NCI-H2029 (cell line): ENCODE measurements around the gene CIDEC.
"Not testable (repeated sequence)": the region's sequence is repeated elsewhere in the genome, so short reads cannot be mapped to it uniquely, and the experiment has no call there.

Experiments used
- DNase-seq: peaks from one replicate; lab custom pipeline; 2025; lab: John Stamatoyannopoulos, UW

CIDEC gene

DNA sequence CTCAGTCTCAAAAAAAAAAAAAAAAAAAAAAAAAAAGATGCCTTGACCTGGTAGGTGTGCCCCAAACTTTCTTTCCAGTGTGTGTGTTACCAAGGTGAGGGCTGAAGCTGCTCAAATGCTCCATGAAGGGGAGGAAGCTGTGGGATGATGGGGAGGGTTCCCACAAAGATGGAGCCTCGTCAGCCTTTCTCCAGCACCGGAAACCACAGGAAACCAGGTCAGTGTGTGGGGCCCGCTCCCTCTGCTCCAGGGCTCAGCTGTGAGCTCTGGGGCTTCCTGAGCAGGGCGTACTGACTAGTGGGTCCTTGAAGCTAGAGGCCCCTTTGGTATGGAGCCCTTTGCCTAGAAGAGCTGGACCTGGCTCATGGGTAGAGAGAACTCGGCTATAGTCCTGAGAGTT, 21.9 kb upstream of the CIDEC start:
- no peak for DNase-seq

DNA sequence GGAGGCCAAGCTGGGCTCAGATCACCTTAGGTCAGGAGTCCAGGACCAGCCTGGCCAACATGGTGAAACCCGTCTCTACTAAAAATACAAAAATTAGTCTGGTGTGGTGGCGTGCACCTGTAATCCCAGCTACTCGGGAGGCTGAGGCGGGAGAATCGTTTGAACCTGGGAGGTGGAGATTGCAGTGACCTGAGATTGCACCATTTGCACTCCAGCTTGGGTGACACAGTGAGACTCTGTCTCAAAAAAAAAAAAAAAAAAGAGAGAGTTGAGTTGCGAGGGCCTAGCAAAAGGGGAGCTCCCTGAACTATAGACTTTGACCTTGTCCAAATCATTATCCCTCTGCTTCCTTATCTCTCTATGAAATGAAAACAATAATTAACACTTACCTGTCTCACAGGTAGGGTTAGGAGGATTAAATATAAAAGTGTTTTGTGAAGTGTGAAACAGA, 20.9 kb upstream of the CIDEC start:
- not testable (repeated sequence) for DNase-seq

DNA sequence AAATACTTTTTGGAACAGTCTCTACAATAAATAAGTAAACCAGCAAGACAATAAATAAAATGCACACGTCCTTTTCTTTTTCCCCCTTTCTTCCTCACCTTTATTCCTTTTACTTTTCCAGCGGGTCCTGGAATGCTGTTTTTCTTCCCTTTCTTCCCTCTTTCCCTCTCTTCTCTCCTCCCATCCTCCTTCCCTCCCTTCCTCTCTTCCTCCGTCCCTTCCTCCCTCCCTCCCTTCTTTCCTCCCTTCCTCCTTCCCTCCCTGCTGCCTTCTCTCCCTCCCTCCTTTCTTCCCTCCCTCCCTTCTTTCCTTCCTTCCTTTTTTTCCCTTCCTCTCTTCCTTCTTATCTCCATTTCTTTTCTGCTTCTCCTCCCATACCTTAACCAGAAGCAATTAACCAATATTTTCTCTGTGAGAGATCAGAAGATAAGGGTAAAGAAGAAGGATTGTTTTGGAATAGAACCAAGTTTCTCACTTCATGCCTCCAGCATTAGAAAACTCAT, 19.3 kb upstream of the CIDEC start:
- DNase-seq = no peak

DNA sequence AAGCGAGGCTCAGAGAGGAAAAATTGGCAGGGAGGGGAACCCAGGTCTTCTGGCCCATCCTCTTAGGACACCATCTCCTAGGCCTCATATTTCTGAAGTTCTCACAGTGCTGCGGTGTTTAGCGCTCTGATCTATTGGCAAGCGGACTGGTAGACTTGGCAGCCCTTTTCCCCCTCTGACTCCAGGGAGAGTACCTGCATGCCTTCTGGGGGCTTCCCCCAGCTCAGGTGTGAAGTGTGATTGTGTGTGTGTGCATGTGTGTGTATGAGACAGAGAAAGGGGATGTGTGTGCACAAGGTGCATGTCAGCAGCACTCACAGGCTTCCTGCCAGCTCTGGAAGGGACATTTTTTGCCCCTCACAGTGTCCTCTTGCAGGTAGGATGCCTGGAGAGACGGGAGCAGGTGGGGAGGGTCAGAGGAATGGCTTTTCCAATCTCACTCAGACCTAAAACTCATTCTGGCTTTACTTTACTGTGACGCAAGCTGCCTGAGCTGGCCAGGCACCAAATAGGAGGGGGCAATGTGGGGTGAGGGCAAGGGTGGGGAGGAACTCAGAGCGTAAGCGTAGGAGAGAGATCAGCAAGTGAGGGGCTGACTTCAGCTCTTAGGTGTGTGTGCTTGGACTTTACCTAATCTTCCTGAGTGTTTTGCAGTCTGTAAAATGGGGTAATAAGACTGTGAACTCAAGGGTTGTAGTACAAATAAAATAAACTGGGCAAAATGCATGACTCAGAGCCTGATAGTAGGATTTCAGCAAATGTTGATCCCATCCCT, 18.6 kb upstream of the CIDEC start:
- DNase-seq = no peak

DNA sequence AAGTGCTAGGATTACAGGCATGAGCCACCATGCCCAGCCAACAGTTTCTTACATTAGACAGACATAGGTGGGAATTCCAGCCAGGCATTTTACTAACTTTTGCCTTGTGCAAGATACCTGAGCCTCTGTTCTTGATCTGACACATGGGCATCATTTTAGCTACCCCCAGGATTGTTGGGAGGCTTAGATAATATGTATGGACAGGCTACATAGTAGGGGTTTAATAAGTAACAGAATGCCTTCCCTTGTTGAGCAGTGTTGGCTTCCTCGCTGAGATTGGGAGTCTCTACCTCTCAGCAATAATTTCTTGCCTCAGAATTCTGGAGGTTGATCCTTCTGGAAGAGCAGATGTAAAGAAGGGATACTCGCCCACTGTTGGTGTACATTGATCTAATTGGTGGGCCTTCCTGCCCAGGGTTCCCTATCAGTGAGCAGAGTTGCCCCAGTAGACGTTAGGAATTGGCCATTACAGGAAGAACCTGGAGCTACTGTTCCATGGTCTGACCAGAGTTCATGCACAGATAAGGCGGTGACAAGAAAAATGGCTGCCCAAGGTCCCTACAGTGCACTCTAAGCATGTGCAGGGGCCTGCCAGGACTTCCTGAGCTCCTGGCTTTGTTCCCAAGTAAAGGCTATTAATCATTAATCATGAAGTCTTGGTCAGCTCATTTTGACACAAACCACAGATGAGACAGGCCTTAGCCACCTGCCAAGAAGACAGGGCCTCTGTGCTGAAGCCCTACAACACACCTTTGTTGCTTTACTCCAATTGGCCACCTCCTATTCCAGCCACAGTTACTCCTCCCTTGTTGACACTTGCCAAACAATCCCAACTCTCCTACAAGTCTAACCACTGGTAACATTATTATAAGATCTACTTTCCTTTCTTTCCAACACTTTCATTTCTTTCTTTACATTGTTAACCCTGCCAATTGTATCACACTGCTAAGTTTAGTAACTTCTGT, 17.6 kb upstream of the CIDEC start:
- peak; percentile 35 for DNase-seq

DNA sequence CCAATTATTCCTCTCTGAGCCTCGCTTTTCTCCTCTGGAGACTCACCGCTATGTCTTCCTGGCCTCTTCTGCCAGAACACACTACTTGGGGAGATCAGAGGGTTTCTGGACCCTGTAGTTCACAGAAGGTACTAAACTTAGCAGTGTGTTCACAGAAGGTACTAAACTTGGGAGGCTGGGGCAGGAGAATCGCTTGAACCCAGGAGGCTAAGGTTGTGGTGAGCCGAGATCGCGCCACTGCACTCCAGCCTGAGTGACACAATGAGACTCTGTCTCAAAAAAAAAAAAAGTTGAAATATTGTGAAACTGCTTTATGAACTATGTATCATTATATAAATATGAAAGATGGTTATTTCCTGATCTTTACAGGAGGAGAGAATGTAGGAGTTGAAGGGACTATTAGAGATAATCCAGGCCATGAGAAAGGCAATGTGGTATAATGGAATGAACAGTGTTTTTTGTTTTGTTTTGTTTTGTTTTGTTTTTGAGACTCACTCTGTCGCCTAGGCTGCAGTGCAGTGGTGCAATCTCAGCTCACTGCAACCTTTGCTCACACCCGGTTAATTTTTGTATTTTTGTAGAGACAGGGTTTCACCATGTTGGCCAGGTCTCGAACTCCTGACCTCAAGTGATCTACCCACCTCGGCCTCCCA, 16.8 kb upstream of the CIDEC start:
- DNase-seq = not testable (repeated sequence)

DNA sequence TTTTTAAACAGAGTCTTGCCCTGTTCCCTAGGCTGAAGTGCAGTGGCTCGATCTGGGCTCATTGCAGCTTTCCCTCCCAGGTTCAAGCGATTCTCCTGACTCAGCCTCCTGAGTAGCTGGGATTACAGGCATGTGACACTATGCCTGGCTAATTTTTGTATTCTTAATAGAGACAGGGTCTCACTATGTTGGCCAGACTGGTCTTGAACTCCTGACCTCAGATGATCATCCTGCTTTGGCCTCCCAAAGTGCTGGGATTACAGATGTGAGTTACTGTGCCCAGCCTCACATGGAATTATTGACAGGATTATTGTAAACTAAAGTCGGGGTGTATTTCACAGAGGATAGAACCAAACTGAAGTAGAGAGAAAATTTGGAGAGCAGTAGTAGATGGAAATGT, 15.7 kb upstream of the CIDEC start:
- not testable (repeated sequence) for DNase-seq

DNA sequence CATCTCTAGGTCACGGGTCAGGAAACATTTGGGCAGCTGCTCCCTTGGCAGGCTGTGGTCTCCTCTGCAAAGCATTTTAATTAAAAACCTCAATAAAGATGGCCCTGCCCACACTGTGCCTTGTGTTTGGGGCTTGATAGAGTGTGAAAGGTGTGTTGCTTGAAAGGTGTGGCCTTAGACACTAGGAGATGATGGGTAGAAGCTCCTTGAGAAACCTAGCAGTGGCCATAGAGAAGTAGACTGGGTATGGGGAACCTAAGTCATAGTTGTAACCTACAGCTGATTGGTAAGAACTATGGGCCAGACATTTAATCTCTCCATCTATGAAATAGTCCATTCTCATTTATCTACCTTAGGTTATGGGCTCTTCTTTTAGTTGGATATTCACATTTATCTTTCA, 13.7 kb upstream of the CIDEC start:
- DNase-seq = no peak

DNA sequence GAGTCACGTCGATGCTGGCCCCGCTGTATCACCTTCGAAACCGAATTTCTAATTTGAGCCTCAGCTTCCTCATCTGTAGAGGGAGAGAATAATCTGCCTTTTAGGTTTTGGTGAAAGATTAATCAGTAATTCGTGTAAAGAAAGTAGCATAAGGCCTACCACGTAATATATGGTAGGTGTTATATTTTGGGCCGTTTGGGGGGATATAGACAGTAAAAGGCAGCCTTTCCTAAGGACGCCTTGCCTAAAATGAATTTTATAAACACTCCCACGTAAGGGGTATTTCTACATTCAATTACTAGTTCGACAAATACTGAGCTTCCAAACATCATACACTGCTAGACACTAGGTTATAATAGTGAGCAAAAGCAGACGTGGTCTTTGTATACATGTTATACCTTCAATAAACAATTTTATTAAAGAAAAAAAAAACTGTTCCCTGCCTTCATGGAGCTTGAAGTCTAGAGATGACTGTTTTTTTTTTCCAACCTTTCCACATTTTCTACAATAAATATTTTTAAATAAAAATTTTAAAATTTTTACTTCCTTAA, 11.1 kb upstream of the CIDEC start:
- no peak for DNase-seq

DNA sequence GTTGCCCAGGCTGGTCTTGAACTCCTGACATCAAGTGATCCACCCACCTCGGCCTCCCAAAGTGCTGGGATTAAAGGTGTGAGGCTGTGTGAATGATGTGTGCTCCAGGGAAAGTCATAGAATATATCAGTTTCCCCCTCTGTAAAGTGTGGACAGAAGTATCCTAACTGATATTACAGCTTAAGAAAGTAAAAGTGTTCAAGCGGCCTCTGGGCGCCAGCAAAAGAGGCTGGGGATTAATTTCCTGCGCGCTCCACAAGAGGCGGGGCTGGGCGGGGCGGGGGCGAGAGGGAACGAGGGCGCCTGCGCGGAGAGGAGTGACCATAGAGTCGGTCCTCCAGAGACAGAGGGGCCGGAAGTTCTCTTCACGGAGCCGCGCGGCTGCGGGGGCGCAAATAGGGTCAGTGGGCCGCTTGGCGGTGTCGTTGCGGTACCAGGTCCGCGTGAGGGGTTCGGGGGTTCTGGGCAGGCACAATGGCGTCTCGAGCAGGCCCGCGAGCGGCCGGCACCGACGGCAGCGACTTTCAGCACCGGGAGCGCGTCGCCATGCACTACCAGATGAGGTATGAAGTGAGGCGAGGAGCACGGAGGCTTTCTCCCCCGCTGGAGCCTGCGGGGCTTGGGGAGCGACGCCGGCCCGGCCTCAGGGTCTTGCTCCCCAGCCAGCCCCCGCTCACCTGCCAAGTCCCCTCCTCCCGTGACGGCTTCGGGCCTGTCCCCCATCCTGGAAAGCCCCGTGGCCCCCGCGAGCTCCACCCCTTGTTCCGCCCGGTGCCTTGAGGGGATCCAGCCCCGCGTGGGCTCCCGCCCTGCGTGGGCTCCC, 10.4 kb upstream of the CIDEC start, which contains the start of gene JAGN1:
JAGN1 (plus strand) TSS at position 362 of the 823 bp plus-strand sequence; CDS start at position 475, 113 bp downstream.
- DNase-seq = peak; percentile 87

DNA sequence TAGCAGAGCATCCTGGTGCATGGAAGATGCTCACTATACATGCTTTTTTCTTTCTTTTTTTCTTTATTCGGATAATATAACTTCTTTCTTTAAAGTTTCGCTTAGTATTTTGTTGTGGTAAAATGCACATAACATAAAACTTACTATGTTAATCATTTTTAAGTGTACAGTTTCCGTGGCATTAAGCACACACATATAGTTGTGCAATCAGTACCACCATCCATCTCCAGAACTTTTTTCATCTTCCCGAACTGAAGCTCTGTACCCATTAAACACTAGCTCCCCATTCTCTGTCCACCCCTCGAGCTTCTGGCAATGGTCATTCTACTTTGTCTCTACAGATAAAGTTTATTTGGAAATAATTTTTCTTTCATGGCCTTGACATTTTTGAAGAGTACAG, 9.4 kb upstream of the CIDEC start:
- no peak for DNase-seq

DNA sequence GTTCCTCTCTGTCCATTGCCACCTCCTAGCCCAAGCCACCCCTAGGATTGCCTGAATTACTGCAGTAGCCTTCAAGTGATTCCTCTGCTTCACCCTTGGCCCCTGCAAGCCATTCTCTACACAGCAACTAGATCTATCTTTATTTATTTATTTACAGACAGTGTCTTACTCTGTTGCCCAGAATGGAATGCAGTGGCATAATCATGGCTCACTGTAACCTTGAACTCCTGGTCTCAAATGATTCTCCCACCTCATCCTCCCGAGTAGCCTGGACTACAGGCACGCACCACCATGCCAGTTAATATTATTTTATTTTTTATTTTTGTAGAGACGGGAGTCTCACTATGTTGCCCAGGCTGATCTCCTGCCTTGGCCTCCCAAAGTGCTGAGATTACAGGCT, 8.5 kb upstream of the CIDEC start:
- no peak for DNase-seq

DNA sequence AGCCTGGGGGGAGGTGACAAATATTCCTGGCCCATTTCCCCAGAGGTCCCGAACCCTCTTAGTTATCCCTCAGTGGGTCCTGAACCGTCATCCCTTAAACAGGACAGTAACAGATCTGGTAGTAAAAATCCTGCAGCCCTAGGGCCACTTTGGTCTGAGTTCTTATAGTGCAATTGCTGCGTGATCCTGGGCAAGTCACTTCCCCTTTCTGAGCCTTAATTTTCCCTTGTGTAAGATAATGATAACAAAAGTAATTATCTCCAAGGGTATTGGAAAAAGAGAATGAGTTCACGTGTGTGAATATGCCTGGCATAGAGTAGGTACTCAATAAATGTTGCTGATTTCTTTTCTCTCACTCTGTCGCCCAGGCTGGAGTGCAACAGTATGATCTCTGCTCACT, 7.4 kb upstream of the CIDEC start:
- DNase-seq = no peak

DNA sequence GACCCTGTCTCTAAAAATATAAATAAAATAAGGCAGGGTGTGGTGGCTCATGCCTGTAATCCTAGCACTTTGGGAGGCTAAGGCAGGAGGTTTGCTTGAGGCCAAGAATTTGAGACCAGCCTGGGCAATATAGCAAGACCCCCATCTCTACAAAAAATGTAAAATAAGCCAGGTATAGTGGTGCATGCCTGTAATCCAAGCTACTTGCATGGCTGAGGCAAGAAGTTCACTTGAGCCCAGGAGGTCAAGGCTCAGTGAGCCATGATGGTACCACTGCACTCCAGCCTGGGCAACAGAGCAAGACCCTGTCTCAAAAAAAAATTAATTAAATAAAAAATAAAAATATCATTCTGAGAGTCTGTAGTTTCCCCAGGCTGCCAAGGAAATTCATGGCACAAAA, 6.3 kb upstream of the CIDEC start:
- no peak for DNase-seq

DNA sequence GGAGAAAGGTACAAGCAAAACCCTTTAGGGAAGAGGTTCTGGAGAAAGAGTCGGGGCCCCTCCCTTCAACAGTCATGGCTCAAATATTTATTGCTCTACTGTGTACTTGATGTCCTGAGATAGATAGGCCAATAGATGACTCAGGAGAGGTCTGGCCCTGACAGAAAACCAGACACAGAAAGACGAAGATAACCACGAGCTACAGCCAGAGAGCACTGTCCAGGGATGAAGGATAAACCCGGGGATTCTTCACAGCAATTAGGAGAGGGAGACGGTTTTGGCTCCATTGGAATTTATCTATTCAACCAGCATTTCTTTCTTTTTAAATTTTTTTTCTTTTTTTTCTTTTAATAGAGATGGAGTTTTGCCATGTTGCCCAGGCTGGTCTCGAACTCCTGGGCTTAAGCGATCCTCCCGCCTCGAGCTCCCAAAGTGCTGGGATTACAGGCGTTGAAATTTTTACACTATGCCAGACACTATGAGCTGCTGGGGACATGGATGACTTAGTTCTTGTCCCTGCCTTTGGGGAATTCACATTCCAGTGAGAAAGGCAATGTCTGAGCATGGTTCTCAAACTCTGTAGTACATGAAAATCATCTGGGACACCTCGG, 4.6 kb upstream of the CIDEC start:
- no peak for DNase-seq

DNA sequence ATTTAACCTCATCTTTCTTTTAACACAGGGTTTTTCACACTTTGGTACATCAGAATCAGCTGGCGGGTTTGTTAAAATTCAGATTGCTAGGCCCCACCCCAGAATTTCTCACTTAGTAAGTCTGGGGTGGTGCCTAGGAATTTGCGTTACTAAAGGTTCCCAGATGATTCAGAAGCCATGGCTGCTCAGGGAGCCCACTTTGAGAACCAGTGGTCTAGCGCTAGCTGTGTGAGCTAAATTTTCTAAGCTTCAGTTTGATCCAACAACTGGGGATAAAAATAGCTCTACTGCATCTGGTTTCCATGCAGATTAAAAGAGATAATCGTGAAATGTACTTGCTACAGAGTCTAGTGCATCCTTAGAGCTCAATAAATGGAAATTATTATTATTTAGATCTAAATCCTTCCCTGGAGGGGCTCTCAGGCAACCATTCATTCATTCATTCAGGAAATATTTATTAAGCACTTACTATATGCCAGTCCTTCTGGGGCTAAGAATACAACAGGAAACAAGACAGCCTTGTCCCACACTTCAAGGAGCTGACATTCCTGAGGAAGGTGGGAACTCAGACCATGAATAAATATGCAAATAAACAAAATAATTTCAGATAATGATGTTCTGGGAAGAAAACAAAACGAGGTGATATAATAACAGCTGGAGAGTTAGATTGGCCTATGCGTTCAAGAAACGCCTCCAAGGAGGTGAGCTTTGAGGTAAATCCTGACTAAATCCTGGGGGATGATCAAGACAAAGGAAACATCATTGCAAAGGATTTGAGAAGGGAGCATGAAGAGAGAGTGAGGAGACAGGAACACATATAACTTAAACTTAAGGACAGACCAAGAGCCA, 3.9 kb upstream of the CIDEC start:
- no peak for DNase-seq

DNA sequence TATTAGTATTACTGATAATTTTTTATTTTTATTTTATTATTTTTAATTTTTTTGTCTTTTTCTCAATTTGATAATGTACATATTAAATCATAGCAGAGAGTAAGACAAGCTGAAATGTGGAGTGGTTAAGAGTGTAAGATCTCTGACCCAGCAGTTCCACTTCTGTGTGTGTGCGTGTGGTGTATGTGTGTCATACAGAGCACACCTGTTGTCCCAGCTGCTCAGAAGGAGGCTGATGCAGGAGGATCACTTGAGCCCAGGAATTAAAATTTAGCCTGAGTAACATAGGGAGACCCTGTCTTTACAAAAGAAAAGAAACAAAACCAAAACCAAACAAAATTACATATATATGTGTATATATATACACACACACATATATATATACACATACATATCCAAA, 1.4 kb upstream of the CIDEC start:
- DNase-seq = no peak

DNA sequence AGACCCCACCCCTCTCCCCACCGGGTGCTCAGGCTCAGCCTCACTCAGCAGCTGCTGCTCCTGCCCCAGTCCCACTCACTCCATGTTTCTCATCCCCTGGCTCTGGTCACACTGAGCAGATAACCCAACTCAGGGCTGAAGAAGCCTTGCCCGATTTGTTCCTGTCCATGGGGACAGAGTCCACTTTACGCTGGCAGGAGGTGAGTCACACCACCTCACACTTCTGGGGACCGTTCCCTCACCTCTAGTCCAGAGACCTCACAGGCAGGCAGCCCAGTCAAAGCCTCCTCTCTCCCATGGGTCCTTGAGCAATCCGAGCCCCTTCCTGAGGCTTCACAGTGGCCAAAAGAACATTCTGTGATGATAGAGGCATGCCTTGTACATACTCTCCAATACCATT, 1.4 kb downstream of the CIDEC start:
- no peak for DNase-seq

DNA sequence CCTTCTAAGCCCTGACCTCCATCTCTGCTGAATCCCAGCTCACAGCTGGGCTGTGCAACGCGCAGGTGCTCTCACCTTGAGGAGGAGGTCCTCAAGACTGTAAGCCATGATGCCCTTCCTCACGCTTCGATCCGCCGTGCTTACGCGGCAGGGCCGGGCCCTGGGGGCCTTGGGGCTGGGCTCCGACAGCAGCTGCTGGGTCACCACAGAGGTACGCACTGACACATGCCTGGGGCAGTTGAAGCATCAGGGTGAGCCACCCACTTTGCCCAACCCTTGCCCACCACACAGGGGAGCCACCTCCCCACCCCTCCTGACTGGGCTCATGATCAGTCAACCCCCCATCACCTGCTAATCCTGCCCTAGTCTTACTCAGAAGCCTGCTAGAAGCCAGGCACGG, 3.1 kb downstream of the CIDEC start:
- no peak for DNase-seq

DNA sequence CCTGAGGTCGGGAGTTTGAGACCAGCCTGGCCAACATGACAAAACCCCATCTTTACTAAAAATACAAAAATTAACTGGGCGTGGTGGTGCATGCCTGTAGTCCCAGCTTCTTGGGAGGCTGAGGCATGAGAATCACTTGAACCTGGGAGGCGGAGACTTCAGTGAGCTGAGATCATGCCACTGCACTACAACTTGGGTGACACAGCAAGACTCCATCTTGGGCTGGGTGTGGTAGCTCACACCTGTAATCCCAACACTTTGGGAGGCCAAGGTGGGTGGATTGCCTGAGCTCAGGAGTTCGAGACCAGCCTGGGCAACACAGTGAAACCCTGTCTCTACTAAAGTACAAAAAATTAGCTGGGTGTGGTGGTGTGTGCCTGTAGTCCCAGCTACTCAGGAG, 3.8 kb downstream of the CIDEC start:
- DNase-seq = not testable (repeated sequence)
